ENCODE results near the gene GBGT1. TPM values are rescaled to one million over a fixed set of nuclear protein-coding genes. Genes with fewer than 3 reads are reported as not detected.

GBGT1 gene
- total and polyA plus RNA-seq, 9 of the 15 experiments (the other 6 are each of a cell fraction or from before 2014, with no cell fraction given) = 0.55 to 25.8 (median 13.7) TPM

DNA sequence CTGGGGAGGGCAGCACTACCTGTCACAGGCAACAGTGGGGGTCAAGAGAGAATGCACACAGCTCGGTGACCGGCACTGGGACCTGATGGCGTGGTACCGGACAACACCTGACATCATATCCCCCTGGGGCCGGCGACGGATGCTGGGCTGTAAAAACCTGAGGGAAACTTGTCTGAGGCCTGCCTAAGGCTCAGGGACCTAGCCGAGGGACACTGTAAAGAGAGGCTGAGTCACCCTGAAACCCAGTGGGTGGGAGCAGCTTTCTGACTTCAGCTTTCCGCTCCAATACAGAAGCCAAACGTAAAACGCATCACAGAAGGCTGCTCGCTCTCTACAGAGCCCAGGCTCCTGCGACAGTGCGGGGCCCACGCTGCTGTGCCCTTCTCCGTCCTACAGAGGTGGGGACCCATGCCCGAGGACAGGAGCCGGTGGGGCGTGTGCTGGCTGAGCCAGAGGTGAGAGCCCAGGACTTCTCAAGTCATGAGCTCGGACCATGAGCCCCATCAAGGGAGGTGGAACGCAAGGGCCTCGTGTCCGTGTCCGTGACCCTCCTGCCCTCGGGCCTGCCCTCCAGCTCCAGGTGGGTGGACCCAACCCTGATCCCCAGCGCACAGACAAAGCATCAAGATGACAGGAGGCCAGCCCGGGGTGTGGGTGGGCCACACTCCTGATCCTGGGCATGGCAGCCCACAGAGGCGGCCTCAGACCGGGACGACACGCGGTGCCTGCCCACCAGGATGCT lies 47.9 kb downstream of the GBGT1 start:
- H3K4me1 ChIP-seq (replicated peaks in 1 of 2; ENCODE audit: control insufficient read depth in 2 of 2, insufficient read depth in 2 of 2, low read length in 2 of 2) = peaks cover 35 to 88% of the 10 kb centered on the region in 2 experiments
- in situ Hi-C loops (cut with MboI) (no loop called here), intact Hi-C loops (cut with micrococcal nuclease) (no loop called here)
- H3K4me3 ChIP-seq = no peak overlapping the region
- H3K9me3 ChIP-seq (replicated peaks; ENCODE audit: control insufficient read depth, insufficient read depth, low read depth, low read length) = no peaks in the 10 kb centered on the region
- WGBS (ENCODE audit: insufficient coverage, low coverage, missing lambda C conversion rate) = 76% methylated on average over 25 of the region's 32 CpGs
- peaks cover 20% of the 10 kb centered on the region for H4K20me1 ChIP-seq (replicated peaks; ENCODE audit: control insufficient read depth, insufficient read depth, low read length)
- H3K9ac ChIP-seq (ENCODE audit: insufficient read depth in 1 of 2, low read depth in 2 of 2, low read length in 2 of 2) = peak overlapping the region in 1 of 2 experiments; percentile 85; a peak in 3 of 4 replicates
- H3K79me2 ChIP-seq (ENCODE audit: control insufficient read depth, insufficient read depth, low read length) = peaks cover 88% of the 10 kb centered on the region
- POLR2A ChIA-PET = interaction anchor here (0.5 to 1.7 kb wide), 8 partner anchors 10 to 268 kb away, joined by 3 to 7 read pairs (median 3); no protein-coding TSS in a partner anchor
- TF ChIP-seq EGR1 (conservative IDR thresholded peaks at IDR 0.05) (0 out of 2 replicates have a peak, but pooled peaks have one; percentile 2), PHF8 (IDR thresholded peaks at IDR 0.05; ENCODE audit: borderline replicate concordance, low read length) (peak; percentile 17; the same call in 1 of the 2 replicates), RBM22 (IDR thresholded peaks at IDR 0.05; ENCODE audit: low read depth, low read length, poor library complexity, severe bottlenecking) (peak; percentile 36), TARDBP (IDR thresholded peaks at IDR 0.05) (no peak), OTX1 (CRISPR knock-in tag; IDR thresholded peaks at IDR 0.05) (no peak), RBFOX2 (IDR thresholded peaks at IDR 0.05; ENCODE audit: low read depth, low read length) (peak; percentile 28; the same call in 1 of the 2 replicates), ATF3 (IDR thresholded peaks at IDR 0.05) (peak; percentile 10; the same call in 1 of the 2 replicates), ATF3 (CRISPR knock-in tag; conservative IDR thresholded peaks at IDR 0.05) (no peak)
- TF ChIP-seq, protein P1, sequence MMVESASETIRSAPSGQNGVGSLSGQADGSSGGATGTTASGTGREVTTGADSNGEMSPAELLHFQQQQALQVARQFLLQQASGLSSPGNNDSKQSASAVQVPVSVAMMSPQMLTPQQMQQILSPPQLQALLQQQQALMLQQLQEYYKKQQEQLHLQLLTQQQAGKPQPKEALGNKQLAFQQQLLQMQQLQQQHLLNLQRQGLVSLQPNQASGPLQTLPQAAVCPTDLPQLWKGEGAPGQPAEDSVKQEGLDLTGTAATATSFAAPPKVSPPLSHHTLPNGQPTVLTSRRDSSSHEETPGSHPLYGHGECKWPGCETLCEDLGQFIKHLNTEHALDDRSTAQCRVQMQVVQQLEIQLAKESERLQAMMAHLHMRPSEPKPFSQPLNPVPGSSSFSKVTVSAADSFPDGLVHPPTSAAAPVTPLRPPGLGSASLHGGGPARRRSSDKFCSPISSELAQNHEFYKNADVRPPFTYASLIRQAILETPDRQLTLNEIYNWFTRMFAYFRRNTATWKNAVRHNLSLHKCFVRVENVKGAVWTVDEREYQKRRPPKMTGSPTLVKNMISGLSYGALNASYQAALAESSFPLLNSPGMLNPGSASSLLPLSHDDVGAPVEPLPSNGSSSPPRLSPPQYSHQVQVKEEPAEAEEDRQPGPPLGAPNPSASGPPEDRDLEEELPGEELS (CRISPR knock-in tag; IDR thresholded peaks at IDR 0.05; ENCODE audit: borderline replicate concordance) = no peak
- no peaks in the 10 kb centered on the region for H3K9me1 ChIP-seq (ENCODE audit: control insufficient read depth, insufficient read depth, low read length)
- H3K4me2 ChIP-seq (ENCODE audit: insufficient read depth, low read length) = no peak overlapping the region
- peaks cover 37% of the 10 kb centered on the region; the same call in 2 of the 3 replicates for H3K36me3 ChIP-seq (ENCODE audit: control insufficient read depth, insufficient read depth, low read length)
- DNase-seq (ENCODE audit: extremely low read depth in 1 of 4, low spot score in 3 of 4) = peak in 2 of 4 experiments; percentile 39 to 47
- peak; percentile 14; the same call in 1 of the 3 replicates for ATAC-seq
- BruUV-seq (replicated peaks) = no TSS peak
- peak; percentile 26 for FAIRE-seq
- CTCF ChIA-PET (ENCODE audit: low intra/inter-chr PET ratio) = no interaction called here
- H3K27ac ChIP-seq (ENCODE audit: extremely low read depth, low read depth, low read length) = peak overlapping the region; percentile 3; the same call in 1 of the 3 replicates
- no peak overlapping the region for H2AFZ ChIP-seq (ENCODE audit: low read depth, low read length)
- H3K27me3 ChIP-seq (ENCODE audit: control insufficient read depth in 2 of 2, insufficient read depth in 2 of 2, low read length in 2 of 2) = no peaks in the 10 kb centered on the region

Measured in K562 (cell line).